Lower leg skin (tissue), 3 donors: ENCODE results near the gene SRMS.

Source experiments
- CTCF ChIP-seq, 3 donors: fragments of 450-650 bp; IDR thresholded peaks; one replicate each; pipeline ENCODE4 v1.5.1; 2016; ENCODE audit warnings: antibody characterized with exemption in 3 of 3, mild to moderate bottlenecking in 3 of 3, moderate library complexity in 2 of 3
- POLR2A ChIP-seq, 2 donors: fragments of 450-650 bp; IDR thresholded peaks; one replicate each; pipeline ENCODE4 v1.6.1; 2016 to 2017; ENCODE audit warnings: antibody characterized with exemption in 2 of 2, mild to moderate bottlenecking in 1 of 2, moderate library complexity in 1 of 2

DNA sequence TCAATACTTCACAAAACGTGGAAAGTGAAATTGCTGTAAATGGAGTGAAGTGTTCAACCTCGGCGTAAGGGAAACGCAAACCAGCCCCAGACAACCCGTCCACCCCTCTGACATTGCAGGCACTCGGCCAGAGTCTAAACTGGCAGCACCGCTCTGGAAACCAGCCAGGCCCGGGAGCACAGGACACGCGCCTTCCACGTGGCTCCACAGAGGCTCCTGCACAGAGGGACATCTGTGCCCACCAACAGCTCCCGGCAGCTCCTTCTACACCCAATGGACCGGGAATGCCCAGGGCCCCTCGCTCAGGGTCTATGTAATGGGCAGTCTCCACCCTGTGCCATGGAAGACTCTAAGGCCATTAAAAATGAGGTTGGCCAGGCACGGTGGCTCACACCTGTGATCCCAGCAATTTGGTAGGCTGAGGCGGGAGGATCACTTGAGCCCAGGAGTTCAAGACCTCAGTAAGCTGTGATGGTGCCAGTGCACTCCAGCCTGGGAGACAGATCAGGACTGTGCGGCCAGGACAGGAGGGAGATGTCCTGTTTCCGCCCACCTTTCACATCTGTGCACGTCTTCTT lies 29.9 kb upstream of the SRMS start:
- TF ChIP-seq CTCF (IDR thresholded peaks at IDR 0.05), result no peak
- no peak for TF ChIP-seq POLR2A (IDR thresholded peaks at IDR 0.05)
